Motor neuron (in vitro differentiated cells): ENCODE data around the gene CSTPP1. TPM values are rescaled to one million over a fixed set of nuclear protein-coding genes. Genes with fewer than 3 reads are reported as not detected.

Experiments used
- ATAC-seq, 8 experiments: fragments of 200-7000 bp; cut with Tn5 transposase; replicated peaks in 6 of 8; 2 replicates each; pipeline ENCODE4 v1.8.0; 2021; ENCODE audit warnings: mild to moderate bottlenecking in 8 of 8, moderate library complexity in 8 of 8
- H3K27ac ChIP-seq, 2 donors: fragments of 250-450 bp; sonication (Bioruptor Pico); 2 replicates each; pipeline ENCODE4 v1.9.0; 2021; ENCODE audit warnings: antibody characterized with exemption in 2 of 2, mild to moderate bottlenecking in 2 of 2, moderate library complexity in 1 of 2
- H3K4me1 ChIP-seq, 2 donors: fragments of 250-450 bp; sonication (Bioruptor Pico); replicated peaks in 1 of 2; 2 replicates each; pipeline ENCODE4 v1.6.1; 2021; ENCODE audit warnings: antibody characterized with exemption in 2 of 2, mild to moderate bottlenecking in 2 of 2, moderate library complexity in 1 of 2
- H3K4me3 ChIP-seq, 5 donors: fragments of 250-450 bp; sonication (Bioruptor Pico); 2 replicates each; pipeline ENCODE4 v1.9.0; 2021; ENCODE audit warnings: antibody characterized with exemption in 5 of 5, mild to moderate bottlenecking in 5 of 5, moderate library complexity in 4 of 5
- WGBS, 10 experiments: fragments of 450-650 bp; shearing (Covaris generic); methylation state at CpG; one replicate each; pipeline ENCODE4 v1.0.0; 2022; 5-methylcytosine and 5-hydroxymethylcytosine counted together
- in situ Hi-C, 9 experiments: fragments of 400-800 bp; cut with MboI; loops; one replicate each; pipeline ENCODE4 v1.15.0; 2021; ENCODE audit warnings: low sequenced_read_pairs in 9 of 9, low pct_unique_long_range_greater_than_20kb in 2 of 9; ENCODE audit not compliant: unreplicated experiment in 9 of 9
- total RNA-seq, 8 experiments: library from RNA; unstranded; fragments of 300-600 nt; gene quantifications; 2 replicates each; pipeline versions ENCODE4 v1.2.3 to v1.2.4, GENCODE V29; 2022

Gene CSTPP1
- total RNA-seq, 8 experiments from 2014 or later, result 13.2 to 65.9 (median 31.3) TPM

DNA sequence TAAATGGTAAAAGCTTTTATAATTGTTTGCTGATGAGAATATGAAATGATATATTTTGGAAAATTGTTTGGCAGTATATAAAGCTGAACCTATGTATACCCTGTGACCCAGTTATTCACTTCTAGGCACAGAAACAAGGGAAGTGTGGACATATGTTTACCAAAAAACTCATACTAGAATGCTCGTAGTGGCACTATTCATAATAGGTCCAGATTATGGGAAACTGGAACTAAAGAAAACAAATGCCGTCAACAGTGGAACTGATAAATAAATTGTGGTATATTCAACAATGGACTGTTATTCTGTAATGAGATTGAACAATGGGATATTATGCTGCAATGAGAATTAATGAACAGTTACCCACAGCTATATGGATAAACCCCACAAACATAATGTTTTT, 32.8 kb downstream of the CSTPP1 start:
- no peak overlapping the region for H3K27ac ChIP-seq
- H3K4me3 ChIP-seq, result no peak overlapping the region
- WGBS, 10 experiments, result 91 to 100% (median 100%) methylated on average over 1 to 2 of the region's 2 CpGs; no CpG with 5 or more reads in 1 of the 10 experiments
- in situ Hi-C loops, result loop anchor here in 1 of 9 experiments (25.0 kb wide), 1 partner anchor 143 kb away; no protein-coding TSS in a partner anchor
- H3K4me1 ChIP-seq, result no peaks in the 10 kb centered on the region
- ATAC-seq, result no peak

DNA sequence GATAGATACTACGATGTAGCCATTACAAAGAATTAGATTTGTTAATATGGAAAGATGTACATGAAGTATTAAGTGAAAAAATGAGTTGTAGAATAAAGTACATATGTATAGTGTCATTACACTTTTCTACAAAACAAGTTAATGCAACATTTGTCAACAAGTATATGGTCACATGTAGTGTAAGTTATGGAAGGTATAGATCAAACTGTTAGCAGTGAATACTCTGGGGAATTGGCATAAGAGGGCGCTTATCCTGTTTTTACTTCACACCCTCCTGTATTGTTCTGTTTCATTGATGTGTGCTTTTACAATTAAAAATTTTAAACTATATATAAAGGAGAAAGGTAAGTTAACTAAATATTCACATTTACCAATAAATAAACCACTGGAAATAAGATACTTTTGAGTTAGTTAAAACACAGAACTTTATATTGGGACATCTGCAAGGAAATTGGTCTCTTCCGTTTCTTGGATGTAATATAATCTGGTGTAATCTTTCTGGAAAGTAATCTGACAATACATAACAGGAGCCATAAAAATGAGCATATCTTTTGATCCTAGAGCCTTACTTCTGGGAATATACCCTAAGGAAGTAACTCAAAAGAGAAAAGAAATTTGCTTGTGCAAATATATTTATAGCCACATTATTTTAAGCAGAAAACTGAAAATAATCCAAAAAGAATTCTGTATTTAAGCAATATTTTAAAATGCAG, 34.5 kb downstream of the CSTPP1 start:
- Histone ChIP-seq H3K4me1 (no peaks in the 10 kb centered on the region), H3K4me3 (no peak overlapping the region), H3K27ac (no peak overlapping the region)
- in situ Hi-C loops, result loop anchor here in 1 of 9 experiments (25.0 kb wide), 1 partner anchor 141 kb away; no protein-coding TSS in a partner anchor
- ATAC-seq, result no peak
- 80 to 100% (median 90%) methylated on average over 2 to 3 of the region's 3 CpGs; no CpG with 5 or more reads in 1 of the 10 experiments for WGBS, 10 experiments

DNA sequence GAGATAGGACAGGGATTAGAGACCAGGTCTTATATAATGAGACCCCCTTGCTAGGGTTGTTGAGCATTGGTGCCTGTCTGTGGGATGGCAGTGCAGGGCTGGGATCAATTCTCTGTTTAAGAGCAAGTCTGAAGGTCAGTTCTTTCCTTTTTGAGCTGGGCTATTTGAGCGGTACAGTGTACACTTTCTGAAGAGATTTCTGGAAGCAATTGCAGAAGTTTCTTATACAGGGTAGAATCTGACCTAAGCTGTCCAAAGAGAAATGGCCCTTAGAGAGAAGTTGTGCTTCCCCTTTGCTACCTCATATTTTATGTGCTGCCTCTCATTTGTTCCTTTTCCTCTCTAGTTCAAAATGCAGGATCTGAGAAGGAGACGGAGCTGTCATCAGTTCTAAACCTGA, 35.8 kb downstream of the CSTPP1 start:
- Histone ChIP-seq H3K27ac (no peak overlapping the region), H3K4me1 (peaks cover 5 to 6% of the 10 kb centered on the region in 2 donors), H3K4me3 (no peak overlapping the region)
- in situ Hi-C loops, result loop anchor here in 1 of 9 experiments (25.0 kb wide), 1 partner anchor 140 kb away; no protein-coding TSS in a partner anchor
- no peak for ATAC-seq
- WGBS, 10 experiments, result 83 to 100% (median 100%) methylated on average over 1 to 2 of the region's 2 CpGs; no CpG with 5 or more reads in 2 of the 10 experiments

DNA sequence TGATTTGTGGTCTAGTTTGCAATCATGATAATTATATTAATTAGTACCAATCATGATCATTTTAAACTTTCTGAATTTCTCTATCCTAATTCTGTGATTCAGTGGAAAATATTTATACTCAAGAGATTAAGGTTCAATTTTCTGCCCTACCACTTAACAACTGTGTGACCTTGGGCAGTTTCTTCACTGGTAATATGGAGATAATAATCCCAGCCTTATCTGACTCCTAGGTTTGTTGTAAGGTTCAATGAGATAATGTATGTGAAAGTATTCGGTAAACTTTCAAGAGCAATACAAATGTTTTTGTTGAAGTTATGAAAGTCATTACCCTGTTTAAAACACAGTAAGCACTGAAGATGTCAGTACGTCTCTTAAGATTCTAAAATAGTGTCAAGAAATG, 36.3 kb downstream of the CSTPP1 start:
- no peak for ATAC-seq
- Histone ChIP-seq H3K27ac (no peak overlapping the region), H3K4me3 (no peak overlapping the region), H3K4me1 (peaks cover 6 to 10% of the 10 kb centered on the region in 2 donors)
- in situ Hi-C loops, result loop anchor here in 1 of 9 experiments (25.0 kb wide), 1 partner anchor 139 kb away; no protein-coding TSS in a partner anchor
- 85 to 100% (median 100%) methylated on average over 1 to 2 of the region's 2 CpGs; no CpG with 5 or more reads in 2 of the 10 experiments for WGBS, 10 experiments

DNA sequence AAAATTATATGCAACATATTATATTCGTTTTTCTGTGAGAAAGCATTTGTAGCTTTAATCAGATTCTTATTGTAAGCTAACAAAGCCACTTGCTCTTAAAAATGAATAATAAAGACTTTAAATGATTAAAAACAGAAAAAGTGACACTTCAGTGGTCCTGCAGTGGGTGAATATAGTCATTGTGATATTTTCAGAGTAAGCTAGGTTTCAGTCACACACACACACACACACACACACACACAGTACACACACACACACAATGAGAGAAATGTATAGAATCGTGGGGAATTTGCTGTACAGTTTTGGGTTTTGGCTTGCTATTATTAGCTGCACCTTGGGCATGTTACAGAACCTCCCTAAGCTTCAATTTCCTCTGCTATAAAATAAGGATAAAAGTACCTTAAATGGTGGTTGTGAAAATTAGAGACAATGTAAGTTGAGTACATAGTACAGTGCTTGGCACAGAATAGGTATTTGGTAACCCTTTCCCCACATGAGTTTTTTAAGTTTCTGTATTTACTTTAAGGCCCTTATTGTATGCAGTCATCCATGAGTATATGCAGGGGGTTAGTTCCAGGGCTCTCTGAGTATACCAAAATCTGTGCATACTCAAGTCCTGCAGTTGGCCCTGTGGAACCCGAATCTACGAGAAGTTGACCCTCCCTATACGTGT, 39.8 kb downstream of the CSTPP1 start:
- peaks cover 10 to 13% of the 10 kb centered on the region in 2 donors for H3K4me1 ChIP-seq
- in situ Hi-C loops, result no loop called here

DNA sequence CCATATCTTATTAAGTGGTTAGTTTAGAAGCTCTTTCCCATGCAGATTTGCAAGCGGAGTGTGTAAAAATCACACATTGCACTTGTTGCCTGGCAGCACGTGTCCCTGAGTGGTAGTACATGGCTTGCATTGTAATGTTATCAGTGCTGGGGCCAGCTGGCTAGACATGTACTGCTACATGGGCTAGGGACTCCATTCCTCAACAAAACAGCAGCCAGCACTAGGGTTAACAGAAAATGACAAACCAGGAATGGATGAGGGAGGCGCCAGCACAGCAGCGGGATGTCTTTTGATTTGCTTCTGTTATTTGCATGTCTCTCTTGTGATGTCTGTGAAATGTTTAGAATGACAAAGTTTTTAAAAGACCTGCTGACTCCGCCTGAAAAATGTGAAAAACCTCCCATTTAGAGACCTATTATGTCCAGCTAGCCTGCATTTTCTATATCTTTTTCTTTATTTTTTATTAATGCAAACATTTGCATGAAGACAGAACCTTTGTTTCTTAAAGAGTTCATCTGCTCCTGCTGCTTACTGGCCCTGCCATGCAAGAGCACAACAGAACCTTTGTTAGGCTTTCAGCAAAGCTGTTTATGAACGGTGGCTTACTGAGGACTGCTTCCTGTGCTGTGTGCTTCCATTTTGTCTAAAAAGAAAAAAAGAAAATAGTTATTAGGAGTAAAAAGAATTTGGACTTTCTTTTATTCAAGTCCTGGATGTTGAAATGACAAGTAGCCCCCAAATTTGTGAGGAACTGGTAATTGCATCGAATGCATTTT, 40.7 kb downstream of the CSTPP1 start:
- WGBS, 10 experiments, result 0 to 100% (median 23%) methylated on average over 1 to 5 of the region's 7 CpGs
- peak in 6 of 8 experiments; percentile 46 to 97 (median 96) for ATAC-seq
- Histone ChIP-seq H3K27ac (peak overlapping the region; percentile 14 to 21), H3K4me1 (peaks cover 10 to 13% of the 10 kb centered on the region in 2 donors), H3K4me3 (no peak overlapping the region)
- in situ Hi-C loops, result no loop called here

More for the DNA sequence above, 39.8 kb downstream of the CSTPP1 start:
- Histone ChIP-seq H3K27ac (no peak overlapping the region), H3K4me3 (no peak overlapping the region)
- WGBS, 10 experiments, result 0 to 75% (median 67%) methylated on average over 1 to 5 of the region's 5 CpGs; no CpG with 5 or more reads in 2 of the 10 experiments
- peak in 2 of 8 experiments; percentile 4 to 15 for ATAC-seq

DNA sequence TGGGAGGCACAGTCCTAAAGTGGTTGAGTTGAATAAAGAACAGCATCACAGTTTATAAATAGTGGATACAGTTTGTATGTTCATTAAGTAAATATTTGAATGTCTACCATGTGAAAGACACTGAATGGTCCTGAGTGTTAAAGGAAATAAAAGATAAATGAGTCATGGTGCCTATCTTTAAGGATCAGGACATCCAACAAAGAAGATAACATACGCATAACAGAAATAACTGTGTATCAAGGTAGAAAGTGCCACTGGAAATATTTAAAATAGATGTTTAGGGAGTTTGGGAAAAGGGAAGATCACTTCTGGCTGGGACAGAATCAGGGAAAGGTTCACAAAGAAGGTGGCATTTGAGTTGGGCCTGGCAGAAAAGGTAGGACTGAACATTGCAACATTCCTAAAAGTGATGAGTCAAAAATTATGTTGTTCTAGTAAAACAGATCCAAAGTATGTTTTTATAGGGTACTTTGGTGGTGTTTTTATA, 41.5 kb downstream of the CSTPP1 start:
- H3K27ac ChIP-seq, result peak overlapping the region; percentile 14 to 21
- 83 to 100% (median 100%) methylated on average over 1 of the region's 1 CpG; no CpG with 5 or more reads in 1 of the 10 experiments for WGBS, 10 experiments
- H3K4me1 ChIP-seq, result peaks cover 10 to 13% of the 10 kb centered on the region in 2 donors
- ATAC-seq, result peak in 1 of 8 experiments; percentile 10
- H3K4me3 ChIP-seq, result no peak overlapping the region
- in situ Hi-C loops, result no loop called here

DNA sequence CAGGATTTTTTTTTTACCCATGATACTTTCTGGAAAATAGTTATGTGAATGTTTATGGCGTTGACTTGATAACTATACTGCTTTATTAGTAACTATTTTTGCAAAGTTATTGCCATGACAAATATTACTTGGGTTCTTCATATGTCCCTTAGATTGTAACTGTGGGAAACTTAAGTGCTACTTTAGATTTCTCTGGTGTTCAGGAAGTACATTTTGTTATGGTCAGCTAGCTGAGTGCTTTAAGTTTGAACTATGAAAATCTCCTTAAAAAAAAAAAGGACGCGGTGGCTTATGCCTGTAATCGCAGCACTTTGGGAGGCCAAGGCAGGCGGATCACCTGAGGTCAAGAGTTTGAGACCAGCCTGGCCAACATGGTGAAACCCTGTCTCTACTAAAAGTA, 42.8 kb downstream of the CSTPP1 start:
- ATAC-seq, result no peak
- in situ Hi-C loops, result no loop called here
- WGBS, 10 experiments, result 79 to 100% (median 97%) methylated on average over 1 to 5 of the region's 5 CpGs; no CpG with 5 or more reads in 2 of the 10 experiments
- no peak overlapping the region for H3K27ac ChIP-seq
- H3K4me3 ChIP-seq, result no peak overlapping the region
- peaks cover 10 to 13% of the 10 kb centered on the region in 2 donors for H3K4me1 ChIP-seq

DNA sequence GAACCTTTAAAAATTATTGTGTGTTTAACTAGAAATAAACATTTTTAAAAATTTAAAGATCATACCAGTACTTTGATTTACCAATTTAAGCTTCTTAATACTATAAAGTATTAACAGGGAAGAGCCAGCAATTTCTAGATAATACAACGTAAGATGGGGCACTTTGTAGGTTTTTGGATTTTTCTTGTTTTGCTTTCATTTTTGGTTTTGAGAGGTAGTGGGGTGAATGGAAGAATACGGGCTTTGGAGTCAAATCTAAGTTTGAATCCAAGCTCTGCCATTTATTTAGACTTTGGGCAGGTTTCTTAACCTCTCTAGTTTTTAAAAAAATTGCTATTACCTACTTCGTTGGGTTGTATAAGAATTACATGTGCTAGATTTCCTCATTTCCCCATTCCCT, 44.9 kb downstream of the CSTPP1 start:
- WGBS, 10 experiments, result 53 to 100% (median 88%) methylated on average over 1 to 3 of the region's 3 CpGs; no CpG with 5 or more reads in 2 of the 10 experiments
- no peak overlapping the region for H3K4me3 ChIP-seq
- H3K27ac ChIP-seq, result no peak overlapping the region
- H3K4me1 ChIP-seq, result peaks cover 10 to 11% of the 10 kb centered on the region in 2 donors
- in situ Hi-C loops, result no loop called here
- no peak for ATAC-seq

DNA sequence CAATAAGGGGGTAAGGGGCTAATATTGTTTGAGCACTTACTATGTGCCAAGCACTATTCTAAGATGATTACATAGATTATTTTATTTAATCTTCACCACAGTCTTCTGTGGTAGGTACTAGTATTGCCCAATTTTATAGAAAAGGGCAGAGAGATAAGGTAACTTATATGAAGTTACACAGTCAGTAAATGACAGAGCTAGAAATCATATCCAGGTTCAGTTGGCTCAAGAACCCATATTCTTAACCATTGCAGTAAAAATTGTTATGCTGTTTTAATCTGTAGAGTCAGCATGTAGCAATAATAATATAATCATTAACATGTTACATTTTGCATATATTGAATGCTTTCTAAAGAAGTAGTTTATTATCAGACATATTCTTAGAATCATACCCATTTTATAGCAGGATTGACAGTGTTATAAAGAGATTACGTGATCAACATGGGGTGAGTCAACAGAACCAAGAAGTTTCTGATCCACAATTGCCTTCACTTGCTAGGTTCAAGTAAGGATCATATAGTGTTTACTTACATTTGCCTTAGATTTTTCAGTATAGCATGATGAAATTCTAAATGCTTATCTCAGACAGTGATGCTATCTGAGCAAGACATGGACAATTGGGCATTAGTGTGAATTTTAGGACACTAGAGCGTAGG, 46.4 kb downstream of the CSTPP1 start:
- H3K4me3 ChIP-seq, result no peak overlapping the region
- 57 to 100% (median 100%) methylated on average over 1 to 2 of the region's 2 CpGs; no CpG with 5 or more reads in 3 of the 10 experiments for WGBS, 10 experiments
- H3K4me1 ChIP-seq, result peaks cover 0 to 6% of the 10 kb centered on the region in 2 donors
- H3K27ac ChIP-seq, result no peak overlapping the region
- in situ Hi-C loops, result no loop called here
- ATAC-seq, result no peak

DNA sequence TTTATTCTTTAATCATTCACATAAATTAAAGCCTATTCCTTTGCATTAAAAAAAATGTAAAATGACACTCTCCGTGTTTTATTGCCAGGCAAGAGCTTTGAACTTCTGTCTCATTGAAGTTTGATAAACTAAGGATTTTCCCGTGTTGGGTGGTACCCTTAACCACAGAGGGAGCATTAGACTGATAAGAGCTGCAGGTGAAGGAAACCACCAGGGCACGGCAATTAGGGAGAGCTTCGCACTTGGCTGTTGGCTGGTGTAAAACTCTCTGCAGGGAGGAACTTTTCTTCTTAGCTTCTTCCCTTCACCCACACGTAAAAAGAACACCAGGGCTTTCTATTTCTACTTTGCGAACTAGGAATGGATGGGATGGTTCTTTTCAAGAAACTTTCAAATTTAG, 47.0 kb downstream of the CSTPP1 start:
- no peak for ATAC-seq
- H3K4me3 ChIP-seq, result no peak overlapping the region
- H3K27ac ChIP-seq, result no peak overlapping the region
- peaks cover 0 to under 1% of the 10 kb centered on the region in 2 donors for H3K4me1 ChIP-seq
- 71 to 100% (median 88%) methylated on average over 1 to 6 of the region's 6 CpGs; no CpG with 5 or more reads in 1 of the 10 experiments for WGBS, 10 experiments
- in situ Hi-C loops, result no loop called here

DNA sequence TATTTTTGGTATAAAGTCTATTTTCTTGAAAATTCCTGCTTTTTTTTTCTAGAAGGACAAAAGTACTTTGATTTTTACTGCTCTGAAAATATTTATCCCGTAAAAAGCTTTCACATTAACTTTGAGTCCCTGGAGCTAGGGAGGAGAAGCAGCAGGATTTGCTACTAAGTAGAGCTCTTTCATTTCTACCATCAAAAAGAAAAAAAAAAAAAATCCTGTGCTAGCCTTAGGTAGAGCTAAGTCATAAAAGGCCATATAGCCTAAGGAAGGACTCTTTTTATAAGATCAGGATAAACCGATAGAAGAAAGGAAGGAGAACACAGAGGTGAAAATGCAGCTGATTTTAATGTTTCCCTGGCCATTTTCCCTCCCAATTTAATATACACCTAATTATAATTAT, 48.0 kb downstream of the CSTPP1 start:
- WGBS, 10 experiments, result 71 to 100% (median 87%) methylated on average over 1 to 2 of the region's 2 CpGs
- Histone ChIP-seq H3K4me1 (no peaks in the 10 kb centered on the region), H3K27ac (no peak overlapping the region), H3K4me3 (no peak overlapping the region)
- in situ Hi-C loops, result no loop called here
- ATAC-seq, result no peak
